ENCODE measurements around the gene LPAR2.

The LPAR2 gene

DNA sequence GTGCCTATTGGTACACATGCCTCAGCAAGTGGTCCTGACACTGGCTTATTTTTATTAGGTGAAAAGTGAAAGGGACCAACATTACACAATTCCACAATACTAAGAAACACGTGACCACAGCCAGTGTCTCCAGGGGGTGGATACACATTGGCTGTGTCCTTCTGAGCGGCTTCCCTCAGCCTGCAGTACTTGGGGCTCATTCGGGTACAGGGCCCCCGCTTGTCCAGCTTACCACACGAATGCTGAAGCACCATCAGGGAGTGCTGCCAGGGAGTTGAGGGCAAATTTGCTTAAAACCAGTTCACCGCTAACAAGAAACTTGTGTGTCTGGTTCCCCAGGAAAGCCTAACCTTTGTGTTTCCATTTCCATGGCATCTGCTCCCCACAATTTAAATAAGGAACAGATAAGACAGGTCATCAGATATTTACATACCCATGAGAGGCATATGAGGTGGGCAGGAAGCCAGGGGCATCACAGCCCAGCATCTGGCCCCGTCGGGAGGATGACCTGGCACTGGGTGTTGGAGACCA, 32.8 kb downstream of the LPAR2 start:
- Histone ChIP-seq H3K4me2 (ENCODE audit: low read length) (no peak overlapping the region), H4K8ac (ENCODE audit: low read depth, low read length) (no peak overlapping the region), H2AFZ (ENCODE audit: insufficient read depth, low read length, poor library complexity) (no peak overlapping the region), H2BK12ac (ENCODE audit: low read length) (no peak overlapping the region), H3K4me3 (ENCODE audit: low read depth, low read length) (no peak overlapping the region), H3K14ac (ENCODE audit: low read length) (no peak overlapping the region), H3K9ac (ENCODE audit: low read length) (no peak overlapping the region), H2AK5ac (ENCODE audit: low read length) (no peak overlapping the region), H4K91ac (ENCODE audit: low read depth, low read length) (no peak overlapping the region), H3K18ac (ENCODE audit: low read length) (no peak overlapping the region), H2BK120ac (ENCODE audit: insufficient read depth, low read length, poor library complexity) (no peak overlapping the region), H3K27ac (ENCODE audit: low read depth, low read length) (no peak overlapping the region), H3K36me3 (ENCODE audit: control insufficient read depth in 1 of 2, insufficient read depth in 2 of 2, low read length in 2 of 2) (no peaks in the 10 kb centered on the region), H3K23ac (ENCODE audit: low read length) (no peak overlapping the region), H3K27me3 (ENCODE audit: insufficient read depth, low read length) (no peaks in the 10 kb centered on the region), H2BK5ac (ENCODE audit: low read depth, low read length, poor library complexity) (no peak overlapping the region), H3K4ac (ENCODE audit: low read depth, low read length) (no peak overlapping the region), H3K9me3 (ENCODE audit: insufficient read depth, low read depth, low read length) (no peaks in the 10 kb centered on the region), H4K12ac (ENCODE audit: low read depth, low read length) (no peak overlapping the region), H3K79me2 (ENCODE audit: control insufficient read depth, insufficient read depth, low read length, poor library complexity) (no peaks in the 10 kb centered on the region), H3K4me1 (ENCODE audit: control insufficient read depth in 1 of 2, insufficient read depth in 2 of 2, low read length in 2 of 2) (peaks cover 13 to 16% of the 10 kb centered on the region in 2 experiments), H3K79me1 (ENCODE audit: low read length) (no peaks in the 10 kb centered on the region)
- no peak for DNase-seq
- no CpG with 5 or more reads among the region's 8 CpGs for WGBS (ENCODE audit: extremely low coverage, insufficient coverage, insufficient read length)

GRCh38 chr19:19594381-19594780, 33.6 kb downstream of the LPAR2 start:
- no peak overlapping the region for H3K27ac ChIP-seq (ENCODE audit: low read depth, low read length)
- H4K12ac ChIP-seq (ENCODE audit: low read depth, low read length) = no peak overlapping the region
- peaks cover 13 to 16% of the 10 kb centered on the region in 2 experiments for H3K4me1 ChIP-seq (ENCODE audit: control insufficient read depth in 1 of 2, insufficient read depth in 2 of 2, low read length in 2 of 2)
- H3K4me2 ChIP-seq (ENCODE audit: low read length) = no peak overlapping the region
- no peak overlapping the region for H3K9ac ChIP-seq (ENCODE audit: low read length)
- H2BK120ac ChIP-seq (ENCODE audit: insufficient read depth, low read length, poor library complexity) = no peak overlapping the region
- H4K8ac ChIP-seq (ENCODE audit: low read depth, low read length) = no peak overlapping the region
- H3K18ac ChIP-seq (ENCODE audit: low read length) = no peak overlapping the region
- no peak overlapping the region for H2BK5ac ChIP-seq (ENCODE audit: low read depth, low read length, poor library complexity)
- no peak overlapping the region for H3K23ac ChIP-seq (ENCODE audit: low read length)
- no CpG with 5 or more reads among the region's 4 CpGs for WGBS (ENCODE audit: extremely low coverage, insufficient coverage, insufficient read length)
- DNase-seq = no peak
- H3K79me2 ChIP-seq (ENCODE audit: control insufficient read depth, insufficient read depth, low read length, poor library complexity) = no peaks in the 10 kb centered on the region
- no peaks in the 10 kb centered on the region for H3K9me3 ChIP-seq (ENCODE audit: insufficient read depth, low read depth, low read length)
- no peak overlapping the region for H4K91ac ChIP-seq (ENCODE audit: low read depth, low read length)
- H2AK5ac ChIP-seq (ENCODE audit: low read length) = no peak overlapping the region
- no peaks in the 10 kb centered on the region for H3K36me3 ChIP-seq (ENCODE audit: control insufficient read depth in 1 of 2, insufficient read depth in 2 of 2, low read length in 2 of 2)
- H3K79me1 ChIP-seq (ENCODE audit: low read length) = no peaks in the 10 kb centered on the region
- H3K4ac ChIP-seq (ENCODE audit: low read depth, low read length) = no peak overlapping the region
- H3K4me3 ChIP-seq (ENCODE audit: low read depth, low read length) = no peak overlapping the region
- no peak overlapping the region for H2AFZ ChIP-seq (ENCODE audit: insufficient read depth, low read length, poor library complexity)
- no peaks in the 10 kb centered on the region for H3K27me3 ChIP-seq (ENCODE audit: insufficient read depth, low read length)
- no peak overlapping the region for H3K14ac ChIP-seq (ENCODE audit: low read length)
- no peak overlapping the region for H2BK12ac ChIP-seq (ENCODE audit: low read length)

DNA sequence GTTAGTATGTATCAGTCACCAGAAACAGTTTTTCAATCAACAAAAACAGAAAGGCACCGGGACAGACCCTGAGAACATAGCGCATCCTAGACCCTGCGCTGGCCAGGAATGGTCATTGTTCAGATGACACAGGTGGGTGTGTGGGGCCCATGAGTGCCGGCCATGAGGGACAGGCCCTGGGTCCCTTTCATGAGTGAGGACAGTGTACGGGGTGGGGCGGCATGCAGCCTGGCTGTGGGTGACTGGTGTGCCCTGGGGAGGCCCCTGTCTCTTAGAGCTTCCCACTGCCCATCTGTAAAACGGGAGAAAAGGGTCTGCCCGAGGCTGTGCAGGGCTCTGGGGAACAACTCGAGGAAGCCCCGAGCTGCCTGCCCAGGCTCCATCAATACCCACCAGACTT, 35.3 kb downstream of the LPAR2 start:
- Histone ChIP-seq H2BK12ac (ENCODE audit: low read length) (no peak overlapping the region), H3K18ac (ENCODE audit: low read length) (no peak overlapping the region), H4K8ac (ENCODE audit: low read depth, low read length) (no peak overlapping the region), H3K79me1 (ENCODE audit: low read length) (no peaks in the 10 kb centered on the region), H2BK5ac (ENCODE audit: low read depth, low read length, poor library complexity) (no peak overlapping the region), H3K14ac (ENCODE audit: low read length) (no peak overlapping the region), H3K27ac (ENCODE audit: low read depth, low read length) (no peak overlapping the region), H2BK120ac (ENCODE audit: insufficient read depth, low read length, poor library complexity) (no peak overlapping the region), H3K4me1 (ENCODE audit: control insufficient read depth in 1 of 2, insufficient read depth in 2 of 2, low read length in 2 of 2) (peaks cover 13 to 16% of the 10 kb centered on the region in 2 experiments), H4K91ac (ENCODE audit: low read depth, low read length) (no peak overlapping the region), H4K12ac (ENCODE audit: low read depth, low read length) (no peak overlapping the region), H2AK5ac (ENCODE audit: low read length) (no peak overlapping the region), H3K79me2 (ENCODE audit: control insufficient read depth, insufficient read depth, low read length, poor library complexity) (no peaks in the 10 kb centered on the region), H3K4ac (ENCODE audit: low read depth, low read length) (no peak overlapping the region), H3K36me3 (ENCODE audit: control insufficient read depth in 1 of 2, insufficient read depth in 2 of 2, low read length in 2 of 2) (no peaks in the 10 kb centered on the region), H3K23ac (ENCODE audit: low read length) (no peak overlapping the region), H3K9ac (ENCODE audit: low read length) (no peak overlapping the region), H3K4me3 (ENCODE audit: low read depth, low read length) (no peak overlapping the region), H3K4me2 (ENCODE audit: low read length) (no peak overlapping the region), H3K27me3 (ENCODE audit: insufficient read depth, low read length) (no peaks in the 10 kb centered on the region), H2AFZ (ENCODE audit: insufficient read depth, low read length, poor library complexity) (no peak overlapping the region), H3K9me3 (ENCODE audit: insufficient read depth, low read depth, low read length) (no peaks in the 10 kb centered on the region)
- WGBS (ENCODE audit: extremely low coverage, insufficient coverage, insufficient read length) = no CpG with 5 or more reads among the region's 10 CpGs
- DNase-seq = no peak

GRCh38 chr19:19591133-19591825, 36.7 kb downstream of the LPAR2 start:
- Histone ChIP-seq H3K4me2 (ENCODE audit: low read length) (no peak overlapping the region), H3K4me1 (ENCODE audit: control insufficient read depth in 1 of 2, insufficient read depth in 2 of 2, low read length in 2 of 2) (peaks cover 13 to 16% of the 10 kb centered on the region in 2 experiments), H3K36me3 (ENCODE audit: control insufficient read depth in 1 of 2, insufficient read depth in 2 of 2, low read length in 2 of 2) (no peaks in the 10 kb centered on the region), H4K12ac (ENCODE audit: low read depth, low read length) (no peak overlapping the region), H3K9me3 (ENCODE audit: insufficient read depth, low read depth, low read length) (no peaks in the 10 kb centered on the region), H2BK5ac (ENCODE audit: low read depth, low read length, poor library complexity) (no peak overlapping the region), H2BK120ac (ENCODE audit: insufficient read depth, low read length, poor library complexity) (no peak overlapping the region), H3K23ac (ENCODE audit: low read length) (no peak overlapping the region), H2AK5ac (ENCODE audit: low read length) (no peak overlapping the region), H3K9ac (ENCODE audit: low read length) (no peak overlapping the region), H2AFZ (ENCODE audit: insufficient read depth, low read length, poor library complexity) (no peak overlapping the region), H3K4me3 (ENCODE audit: low read depth, low read length) (no peak overlapping the region), H4K91ac (ENCODE audit: low read depth, low read length) (no peak overlapping the region), H3K79me1 (ENCODE audit: low read length) (no peaks in the 10 kb centered on the region), H3K79me2 (ENCODE audit: control insufficient read depth, insufficient read depth, low read length, poor library complexity) (no peaks in the 10 kb centered on the region), H4K8ac (ENCODE audit: low read depth, low read length) (peak overlapping the region; percentile 1), H3K14ac (ENCODE audit: low read length) (no peak overlapping the region), H3K18ac (ENCODE audit: low read length) (no peak overlapping the region), H3K4ac (ENCODE audit: low read depth, low read length) (no peak overlapping the region), H2BK12ac (ENCODE audit: low read length) (peak overlapping the region; percentile 33), H3K27me3 (ENCODE audit: insufficient read depth, low read length) (no peaks in the 10 kb centered on the region), H3K27ac (ENCODE audit: low read depth, low read length) (no peak overlapping the region)
- no CpG with 5 or more reads among the region's 13 CpGs for WGBS (ENCODE audit: extremely low coverage, insufficient coverage, insufficient read length)
- DNase-seq = peak; percentile 69 to 72
